NCI-H1105 (cell line): Measurements from ENCODE around the gene C4orf50.
A peak's percentile ranks its signal among the peaks of the same experiment; 100 is the strongest.

Experiments
- DNase-seq: peaks from one replicate; lab custom pipeline; 2025; lab: John Stamatoyannopoulos, UW

C4orf50 gene

GRCh38 chr4:5919571-5919970 is 98.7 kb downstream of the C4orf50 start:
- DNase-seq = no peak

- no peak for DNase-seq
Observed at GRCh38 chr4:5919044-5919443, 99.2 kb downstream of the C4orf50 start.

- DNase-seq = no peak
Observed at GRCh38 chr4:5918331-5918985, 99.8 kb downstream of the C4orf50 start.

GRCh38 chr4:5917672-5918071 is 100.6 kb downstream of the C4orf50 start:
- no peak for DNase-seq

- DNase-seq = no peak
Observed at GRCh38 chr4:5916229-5916628, 102.0 kb downstream of the C4orf50 start.

- DNase-seq = no peak
Observed at GRCh38 chr4:5913454-5913853, 104.8 kb downstream of the C4orf50 start.

- peak; percentile 61 for DNase-seq
Observed at GRCh38 chr4:5912614-5913019, 105.6 kb downstream of the C4orf50 start.

- DNase-seq = no peak
Observed at GRCh38 chr4:5908876-5909427, 109.3 kb downstream of the C4orf50 start.

GRCh38 chr4:5906191-5906590 is 112.0 kb downstream of the C4orf50 start:
- no peak for DNase-seq

- DNase-seq = no peak
Observed at GRCh38 chr4:5905714-5906113, 112.5 kb downstream of the C4orf50 start.

GRCh38 chr4:5900844-5901243 is 117.4 kb downstream of the C4orf50 start:
- DNase-seq = no peak

GRCh38 chr4:5899881-5900280 is 118.3 kb downstream of the C4orf50 start:
- no peak for DNase-seq

- DNase-seq = no peak
Observed at GRCh38 chr4:5899396-5899795, 118.8 kb downstream of the C4orf50 start.

GRCh38 chr4:5897674-5898073 is 120.6 kb downstream of the C4orf50 start:
- no peak for DNase-seq

- no peak for DNase-seq
Observed at GRCh38 chr4:5895287-5895686, 122.9 kb downstream of the C4orf50 start.

- DNase-seq = no peak
Observed at GRCh38 chr4:5894266-5894665, 124.0 kb downstream of the C4orf50 start.

GRCh38 chr4:5893591-5893990 is 124.6 kb downstream of the C4orf50 start:
- DNase-seq = no peak

GRCh38 chr4:5893004-5893580 is 125.1 kb downstream of the C4orf50 start, which contains the start of gene CRMP1:
Gene CRMP1, minus strand, starts transcription at chr4:5893086. Its CDS starts 117 bp downstream, at chr4:5892969.
- peak; percentile 37 for DNase-seq

- DNase-seq = no peak
Observed at GRCh38 chr4:5892323-5893003, 125.8 kb downstream of the C4orf50 start.

GRCh38 chr4:5891563-5892322 is 126.5 kb downstream of the C4orf50 start:
- DNase-seq = no peak

- peak; percentile 68 for DNase-seq
Observed at GRCh38 chr4:5890063-5890727, 128.0 kb downstream of the C4orf50 start.
